Fibroblast of villous mesenchyme (primary cell): ENCODE results near the gene LHFPL3. TPM values are rescaled to one million over a fixed set of nuclear protein-coding genes. Genes with fewer than 3 reads are reported as not detected.

Source experiments
- DNase-seq: peaks from one replicate; pipeline ENCODE4 v3.0.0-alpha.2; 2010; ENCODE audit warnings: low read depth
- H3K4me3 ChIP-seq: 2 replicates; pipeline ENCODE4 v1.5.1; 2011; ENCODE audit warnings: low read depth, mild to moderate bottlenecking, low read length
- total RNA-seq: library from RNA; depleted of rRNA; stranded (reverse); fragments of >200 nt; gene quantifications from 2 replicates; pipeline ENCODE4 v1.2.3, GENCODE V29; 2012
- TF ChIP-seq, protein P1 (sequence below): IDR thresholded peaks from 2 replicates; pipeline ENCODE4 v1.5.1; 2012; ENCODE audit warnings: low read depth, mild to moderate bottlenecking, low read length; ENCODE audit not compliant: insufficient read depth

Gene LHFPL3
- total RNA-seq, 1 donor = not detected

DNA sequence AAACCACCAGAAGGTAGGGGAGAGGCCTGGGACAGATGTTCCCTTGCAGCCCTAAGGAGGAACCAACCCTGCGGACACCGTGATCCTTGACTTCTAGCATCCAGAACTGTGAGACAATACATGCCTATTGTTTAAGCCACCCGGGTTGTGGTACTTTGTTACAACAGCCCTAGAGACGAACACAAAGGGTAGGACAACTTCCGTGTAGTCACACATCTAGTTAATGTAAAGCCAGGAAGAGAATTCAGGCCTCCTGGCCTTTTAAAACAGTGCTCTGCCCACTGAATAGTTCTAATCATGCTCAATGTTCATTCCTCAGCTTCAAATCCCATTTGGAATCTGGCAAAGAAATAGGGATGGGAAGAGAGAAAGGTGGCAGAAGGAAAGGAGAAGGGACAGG lies 445.4 kb downstream of the LHFPL3 start:
- no peak for DNase-seq
- TF ChIP-seq, protein P1, sequence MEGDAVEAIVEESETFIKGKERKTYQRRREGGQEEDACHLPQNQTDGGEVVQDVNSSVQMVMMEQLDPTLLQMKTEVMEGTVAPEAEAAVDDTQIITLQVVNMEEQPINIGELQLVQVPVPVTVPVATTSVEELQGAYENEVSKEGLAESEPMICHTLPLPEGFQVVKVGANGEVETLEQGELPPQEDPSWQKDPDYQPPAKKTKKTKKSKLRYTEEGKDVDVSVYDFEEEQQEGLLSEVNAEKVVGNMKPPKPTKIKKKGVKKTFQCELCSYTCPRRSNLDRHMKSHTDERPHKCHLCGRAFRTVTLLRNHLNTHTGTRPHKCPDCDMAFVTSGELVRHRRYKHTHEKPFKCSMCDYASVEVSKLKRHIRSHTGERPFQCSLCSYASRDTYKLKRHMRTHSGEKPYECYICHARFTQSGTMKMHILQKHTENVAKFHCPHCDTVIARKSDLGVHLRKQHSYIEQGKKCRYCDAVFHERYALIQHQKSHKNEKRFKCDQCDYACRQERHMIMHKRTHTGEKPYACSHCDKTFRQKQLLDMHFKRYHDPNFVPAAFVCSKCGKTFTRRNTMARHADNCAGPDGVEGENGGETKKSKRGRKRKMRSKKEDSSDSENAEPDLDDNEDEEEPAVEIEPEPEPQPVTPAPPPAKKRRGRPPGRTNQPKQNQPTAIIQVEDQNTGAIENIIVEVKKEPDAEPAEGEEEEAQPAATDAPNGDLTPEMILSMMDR = no peak
- no peak overlapping the region for H3K4me3 ChIP-seq

DNA sequence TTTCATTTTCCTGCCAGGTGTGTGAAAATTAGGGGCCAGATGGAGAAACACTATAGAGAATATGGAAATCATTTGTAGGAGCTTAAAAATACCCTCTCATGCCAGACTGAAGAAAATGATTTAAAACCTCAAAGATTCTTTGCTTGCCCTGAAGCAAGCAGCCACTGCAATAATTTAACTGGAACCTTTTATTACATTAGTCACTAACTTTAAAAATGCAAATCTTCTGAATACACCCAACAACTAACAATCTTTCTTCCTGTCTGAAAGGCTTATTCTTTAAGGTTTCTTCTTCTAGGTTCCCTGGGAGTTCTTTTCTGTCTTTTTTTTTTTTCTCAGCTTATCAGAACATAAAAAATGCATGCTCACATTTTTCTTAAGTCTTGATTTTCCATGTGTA lies 447.1 kb downstream of the LHFPL3 start:
- TF ChIP-seq, protein P1 = no peak
- DNase-seq = no peak

DNA sequence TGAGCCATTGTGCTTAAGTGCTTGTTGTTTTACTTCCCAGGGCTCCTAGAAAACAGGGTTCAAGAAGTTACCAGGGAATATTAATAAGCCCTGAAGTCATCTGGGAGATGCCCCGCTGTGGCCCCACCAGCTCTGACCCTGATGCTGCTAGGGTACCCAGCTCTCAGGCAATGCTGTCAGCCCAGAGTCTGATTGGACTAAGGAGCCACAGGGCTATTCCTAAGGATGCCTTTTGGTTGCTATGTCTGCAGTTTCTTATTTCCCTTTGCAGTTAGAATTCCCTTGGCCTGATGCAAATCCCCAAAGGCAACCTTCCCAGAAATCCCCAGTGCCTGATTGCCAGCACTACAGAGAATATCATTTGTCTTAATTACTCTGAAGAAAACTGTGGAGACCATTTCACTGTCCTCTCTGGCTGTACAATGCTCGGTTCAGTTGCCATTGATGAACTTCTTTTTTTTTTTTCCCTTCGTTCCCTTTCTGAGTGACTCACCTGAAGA lies 448.9 kb downstream of the LHFPL3 start:
- DNase-seq = no peak
- H3K4me3 ChIP-seq = no peak overlapping the region
- TF ChIP-seq, protein P1 = no peak

More for the DNA sequence above, 447.1 kb downstream of the LHFPL3 start:
- H3K4me3 ChIP-seq = no peak overlapping the region

DNA sequence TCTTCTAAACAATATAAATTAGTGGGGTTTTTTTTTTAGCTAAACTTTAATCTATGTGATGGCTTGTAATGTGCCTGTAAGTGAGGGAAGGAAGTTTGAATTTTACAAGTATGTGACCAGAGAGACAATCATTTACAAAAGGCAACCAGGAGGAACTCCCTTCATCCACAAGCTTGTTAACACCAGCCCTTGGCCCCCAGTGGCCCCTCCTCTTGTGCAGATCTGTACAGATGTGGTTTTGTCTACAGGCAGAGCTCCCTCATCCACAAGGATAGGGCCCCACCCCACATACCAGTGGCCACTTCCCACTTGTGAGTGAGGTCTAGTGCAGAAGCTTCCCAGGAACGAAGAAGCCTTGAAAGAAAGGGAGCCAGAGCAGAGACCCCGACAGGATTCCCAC lies 451.5 kb downstream of the LHFPL3 start:
- H3K4me3 ChIP-seq = no peak overlapping the region
- TF ChIP-seq, protein P1 = no peak
- DNase-seq = no peak

DNA sequence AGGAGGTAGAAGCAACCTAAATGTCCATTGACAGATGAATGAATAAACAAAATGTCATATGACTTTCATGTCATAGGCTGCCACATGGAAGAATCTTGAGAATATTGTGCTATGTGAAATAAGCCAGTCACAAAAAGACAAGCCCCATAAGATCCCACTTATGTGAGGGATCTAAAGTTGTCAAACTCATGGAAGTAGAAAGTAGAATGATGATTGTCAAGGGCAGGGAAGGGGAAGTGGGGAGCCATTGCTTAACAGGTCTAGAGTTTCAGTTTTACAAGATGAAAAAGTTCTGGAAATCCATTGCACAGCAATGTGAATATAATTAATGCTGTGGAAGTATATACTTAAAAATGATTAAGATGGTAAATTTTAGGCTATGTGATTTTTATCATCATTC lies 456.3 kb downstream of the LHFPL3 start:
- H3K4me3 ChIP-seq = no peak overlapping the region
- DNase-seq = no peak
- TF ChIP-seq, protein P1 = no peak

DNA sequence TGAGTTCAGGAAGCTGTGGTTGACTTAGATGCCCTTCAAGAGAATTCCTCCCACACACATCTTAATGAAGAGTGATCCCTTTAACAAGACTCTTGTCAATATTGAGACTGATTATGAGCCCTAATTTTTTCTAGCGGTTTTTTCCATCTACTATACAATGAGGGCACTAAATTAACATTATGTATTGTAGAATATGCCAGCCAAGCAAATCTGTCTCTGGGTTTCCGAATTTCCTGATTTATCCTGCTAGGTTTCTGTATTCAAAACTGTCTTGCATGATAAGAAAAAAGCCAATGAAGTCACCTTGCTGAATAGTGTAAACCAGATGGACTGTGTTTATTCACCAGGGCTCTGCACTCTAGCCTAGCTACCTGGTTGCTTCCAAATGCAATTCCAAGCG lies 461.4 kb downstream of the LHFPL3 start:
- TF ChIP-seq, protein P1 = no peak
- DNase-seq = no peak
- no peak overlapping the region for H3K4me3 ChIP-seq

DNA sequence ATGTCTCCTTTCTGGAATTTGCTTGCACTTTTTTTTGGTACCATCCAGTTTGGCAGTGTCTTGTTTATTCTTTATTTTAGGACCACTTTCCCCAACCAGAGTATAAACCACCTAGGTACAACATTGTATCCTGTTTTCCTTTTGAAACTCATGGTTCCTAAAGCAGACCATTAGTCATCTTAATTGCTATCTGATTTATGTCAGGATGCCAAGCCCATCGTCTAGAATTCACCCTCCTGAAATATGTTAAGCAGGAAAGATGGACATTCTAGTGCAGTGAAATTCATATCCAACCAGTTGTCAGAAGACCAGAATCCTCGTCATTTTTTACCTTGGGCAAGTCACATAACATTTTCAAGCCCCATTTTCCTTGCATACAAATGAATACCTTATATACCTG lies 462.0 kb downstream of the LHFPL3 start:
- DNase-seq = no peak
- no peak overlapping the region for H3K4me3 ChIP-seq
- TF ChIP-seq, protein P1 = no peak
